ENCODE data around the gene MICU2. TPM values are rescaled to one million over a fixed set of nuclear protein-coding genes. Genes with fewer than 3 reads are reported as not detected.

MICU2 gene
- total and polyA plus RNA-seq, 2 of the 4 experiments (the other 2 are of a cell fraction), result 14.9 to 25.0 TPM

- in situ Hi-C loops (cut with MboI; ENCODE audit: low sequenced_read_pairs), result loop anchor here (25.0 kb wide), 2 partner anchors 974 to 1299 kb away; partner anchors contain the start of gene GJB2
These were observed 117.6 kb downstream of the MICU2 start for GRCh38 chr13:21486322-21486721.

More at GRCh38 chr13:21486322-21486721, 117.6 kb downstream of the MICU2 start:
- Histone ChIP-seq H3K4me1 (ENCODE audit: control insufficient read depth, insufficient read depth, low read length) (no peaks in the 10 kb centered on the region), H3K36me3 (ENCODE audit: control insufficient read depth, insufficient read depth, low read length) (peaks cover 5% of the 10 kb centered on the region), H4K20me1 (ENCODE audit: insufficient read depth, low read length) (no peaks in the 10 kb centered on the region), H3K27ac (ENCODE audit: insufficient read depth, low read length) (no peak overlapping the region), H2BK15ac (ENCODE audit: low read depth, low read length) (no peak overlapping the region), H2BK120ac (ENCODE audit: low read depth, low read length) (no peak overlapping the region), H3K14ac (replicated peaks; ENCODE audit: low read depth, low read length) (no peak overlapping the region), H4K8ac (ENCODE audit: low read depth in 2 of 2, low read length in 2 of 2) (no peak overlapping the region), H3K9me3 (ENCODE audit: control insufficient read depth, insufficient read depth, low read length) (peaks cover 11% of the 10 kb centered on the region), H2BK5ac (ENCODE audit: low read depth, low read length, poor library complexity, severe bottlenecking) (no peak overlapping the region), H3K4ac (ENCODE audit: low read depth, low read length) (no peak overlapping the region), H3K23ac (ENCODE audit: low read depth, low read length) (no peak overlapping the region), H2AK9ac (replicated peaks; ENCODE audit: low read depth, low read length, poor library complexity) (no peak overlapping the region), H3K4me3 (ENCODE audit: insufficient read depth, low read depth, low read length) (no peak overlapping the region), H4K5ac (ENCODE audit: low read depth, low read length) (no peak overlapping the region), H3K9me1 (ENCODE audit: insufficient read depth, low read length) (no peaks in the 10 kb centered on the region), H3K9ac (ENCODE audit: low read depth, low read length) (no peak overlapping the region), H3K18ac (ENCODE audit: low read depth, low read length) (no peak overlapping the region), H3K27me3 (ENCODE audit: control insufficient read depth, insufficient read depth, low read length) (no peaks in the 10 kb centered on the region), H2AK5ac (ENCODE audit: low read depth, low read length) (no peak overlapping the region), H3K4me2 (ENCODE audit: low read depth, low read length) (no peak overlapping the region), H2BK20ac (ENCODE audit: low read depth, low read length) (no peak overlapping the region), H3K56ac (ENCODE audit: extremely low read depth, insufficient read depth, low read length) (no peak overlapping the region), H4K91ac (ENCODE audit: insufficient read depth, low read depth, low read length) (no peak overlapping the region), H3K79me1 (ENCODE audit: low read depth in 1 of 2, low read length in 2 of 2) (no peaks in the 10 kb centered on the region), H2AFZ (replicated peaks; ENCODE audit: low read length, poor library complexity) (no peak overlapping the region)
- ChIA-PET CTCF (no interaction called here), POLR2A (ENCODE audit: unreplicated experiment) (no interaction called here)
- ATAC-seq (ENCODE audit: low read depth) (no peak), DNase-seq (no peak)
- TF ChIP-seq CEBPB (IDR thresholded peaks at IDR 0.05; ENCODE audit: low read depth, low read length), result no peak
- TF ChIP-seq CTCF (conservative IDR thresholded peaks at IDR 0.05; ENCODE audit: low read depth, low read length), result no peak
- no peak for TF ChIP-seq CHD1 (IDR thresholded peaks at IDR 0.05; ENCODE audit: low read depth, low read length)
- no peak for TF ChIP-seq NFE2L2 (IDR thresholded peaks at IDR 0.05; ENCODE audit: low read depth, low read length)
- TF ChIP-seq MXI1 (IDR thresholded peaks at IDR 0.05; ENCODE audit: borderline replicate concordance, low read depth, low read length), result no peak
- BruUV-seq (replicated peaks), result no TSS peak
- intact Hi-C loops (cut with micrococcal nuclease) (loop anchor here (10.0 kb wide), 1 partner anchor 1268 kb away; no protein-coding TSS in a partner anchor), dilution Hi-C loops (cut with HindIII; ENCODE audit: low sequenced_read_pairs, unreplicated experiment) (no loop called here)
- WGBS, 2 experiments (ENCODE audit: extremely low coverage in 2 of 2, insufficient read length in 1 of 2), result no CpG with 5 or more reads among the region's 4 CpGs

All from IMR-90 (cell line).